Measurements from ENCODE around the gene PLXND1.

Gene PLXND1

DNA sequence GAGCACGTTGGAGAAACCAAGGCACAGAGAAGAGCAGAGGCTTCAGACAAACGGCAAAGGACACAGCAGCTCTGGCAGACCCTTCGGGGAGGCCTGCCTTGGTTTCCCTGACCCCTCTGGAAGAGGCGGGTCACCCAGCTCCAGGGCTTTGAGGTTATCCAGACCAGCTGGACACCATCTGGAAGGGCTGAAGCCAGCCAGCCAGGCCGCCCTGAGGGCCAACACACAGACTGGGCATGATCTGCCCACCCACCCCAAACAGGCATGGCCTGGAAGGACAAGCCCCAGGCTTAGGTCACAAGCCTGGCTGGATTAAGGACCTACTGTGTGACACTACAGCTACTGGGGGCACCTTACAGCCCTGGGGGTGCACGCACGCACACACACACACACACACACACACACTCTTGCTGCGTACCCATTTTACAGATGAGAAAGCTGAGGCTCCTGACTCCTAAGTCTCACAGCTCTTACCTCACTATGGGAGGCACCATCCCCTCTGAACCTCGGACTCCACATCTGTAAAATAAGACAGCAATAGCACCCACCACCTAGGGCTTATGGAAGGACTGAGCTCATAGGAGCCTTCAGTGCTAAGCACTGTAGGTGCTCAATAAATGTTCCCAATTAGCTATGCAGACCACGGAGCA lies 10.8 kb downstream of the PLXND1 start:
- in situ Hi-C loops (cut with HindIII; ENCODE audit: low pct_ligation_motif_present, low pct_unique_long_range_greater_than_20kb, low sequenced_read_pairs), result no loop called here
- no peak for DNase-seq

DNA sequence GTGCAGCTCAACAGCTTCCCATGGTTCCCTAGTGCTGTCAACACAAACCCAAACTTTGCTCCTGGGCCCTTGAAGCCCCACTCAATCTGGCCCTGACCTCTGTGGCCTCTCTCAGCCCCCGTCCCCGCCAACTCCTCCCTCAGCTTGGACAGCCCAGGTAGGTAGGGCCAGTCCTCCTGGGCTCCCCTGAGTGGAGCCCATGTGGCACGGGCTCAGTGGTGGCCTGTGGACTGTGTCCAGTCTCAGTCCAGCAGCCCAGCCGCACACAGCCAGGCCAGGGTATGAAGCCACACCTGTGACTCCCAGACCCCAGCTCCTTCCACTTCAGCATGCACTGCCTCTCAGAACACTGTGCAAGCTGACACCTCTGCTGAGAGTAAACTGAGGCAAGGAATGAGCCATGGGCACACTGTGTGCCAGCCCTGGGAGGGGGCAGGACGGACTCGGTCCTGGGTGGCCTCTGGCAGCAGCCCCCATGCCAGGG lies 11.5 kb downstream of the PLXND1 start:
- no peak for DNase-seq
- in situ Hi-C loops (cut with HindIII; ENCODE audit: low pct_ligation_motif_present, low pct_unique_long_range_greater_than_20kb, low sequenced_read_pairs), result no loop called here

DNA sequence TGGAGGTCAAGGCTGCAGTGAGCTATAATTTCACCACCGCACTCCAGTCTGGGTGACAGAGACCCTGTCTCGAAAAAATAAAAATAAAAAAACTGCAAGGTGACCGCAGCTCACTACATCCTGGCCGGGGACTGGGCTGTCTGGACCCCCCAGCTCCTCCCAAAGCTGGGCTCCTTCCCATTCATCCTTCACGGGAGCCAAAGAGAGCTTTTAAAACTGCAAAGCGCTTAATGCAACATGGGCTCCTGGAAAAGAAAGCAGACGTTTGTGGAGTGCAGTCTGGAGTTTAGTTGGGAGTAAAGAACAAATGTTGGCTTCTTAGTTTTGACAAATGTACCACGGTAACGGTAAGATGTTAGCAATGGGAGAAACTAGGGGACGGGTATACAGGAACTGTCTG lies 12.1 kb downstream of the PLXND1 start:
- in situ Hi-C loops (cut with HindIII; ENCODE audit: low pct_ligation_motif_present, low pct_unique_long_range_greater_than_20kb, low sequenced_read_pairs), result no loop called here

DNA sequence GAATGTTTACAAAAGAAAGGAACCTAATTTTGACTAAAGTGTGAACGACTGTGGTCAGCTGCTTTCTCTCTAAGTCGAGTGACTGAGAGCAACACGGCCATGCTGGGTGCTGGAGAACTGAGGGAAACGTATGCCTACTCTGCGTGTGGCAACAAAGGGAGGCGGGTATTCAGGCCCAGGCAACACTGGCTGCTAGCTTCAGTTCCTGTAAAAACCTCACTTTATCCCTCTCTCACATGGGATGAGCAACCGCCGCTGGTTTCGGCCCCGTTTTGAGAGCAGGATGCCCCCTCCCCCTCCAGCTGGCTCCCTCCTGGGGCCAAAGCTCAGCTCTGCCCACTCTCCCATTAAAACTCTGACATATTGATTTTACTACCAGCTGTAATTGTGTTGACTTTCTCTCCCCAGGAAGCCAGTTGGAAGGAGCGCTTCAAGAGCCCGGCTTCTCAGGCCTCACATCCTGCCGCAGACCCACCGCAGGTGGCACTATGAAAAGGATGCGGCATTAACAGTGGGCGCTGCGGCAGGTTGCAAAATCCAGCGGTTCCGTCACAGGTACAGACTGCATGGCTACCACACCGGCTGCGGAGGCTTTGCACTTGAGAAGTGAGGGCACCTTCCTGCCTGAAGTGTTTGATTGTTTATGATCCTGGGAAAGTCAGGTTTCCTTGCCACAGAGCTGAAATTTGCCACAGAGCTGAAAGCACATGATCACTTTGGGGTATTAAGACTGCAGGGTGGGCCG lies 12.7 kb downstream of the PLXND1 start:
- DNase-seq, result no peak
- in situ Hi-C loops (cut with HindIII; ENCODE audit: low pct_ligation_motif_present, low pct_unique_long_range_greater_than_20kb, low sequenced_read_pairs), result no loop called here

More for the DNA sequence above, 12.1 kb downstream of the PLXND1 start:
- no peak for DNase-seq

DNA sequence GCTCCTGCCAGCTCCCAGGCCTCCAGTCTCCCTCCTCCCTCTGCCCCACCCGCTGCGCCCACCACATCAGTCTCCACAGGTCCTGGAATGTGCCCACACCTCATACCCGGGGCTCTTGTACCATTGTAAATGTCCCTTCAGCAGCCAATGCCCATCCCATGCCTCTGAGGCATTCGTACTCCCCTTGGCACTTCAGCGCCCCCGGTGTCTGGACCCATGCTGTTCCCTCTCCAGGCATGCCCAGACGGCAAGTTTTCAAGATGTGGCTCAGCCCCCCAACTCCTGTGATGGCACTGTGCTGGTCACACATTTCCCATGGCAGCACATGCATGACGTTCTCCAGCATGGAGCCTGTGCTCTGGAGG lies 13.3 kb downstream of the PLXND1 start:
- in situ Hi-C loops (cut with HindIII; ENCODE audit: low pct_ligation_motif_present, low pct_unique_long_range_greater_than_20kb, low sequenced_read_pairs), result no loop called here
- no peak for DNase-seq

DNA sequence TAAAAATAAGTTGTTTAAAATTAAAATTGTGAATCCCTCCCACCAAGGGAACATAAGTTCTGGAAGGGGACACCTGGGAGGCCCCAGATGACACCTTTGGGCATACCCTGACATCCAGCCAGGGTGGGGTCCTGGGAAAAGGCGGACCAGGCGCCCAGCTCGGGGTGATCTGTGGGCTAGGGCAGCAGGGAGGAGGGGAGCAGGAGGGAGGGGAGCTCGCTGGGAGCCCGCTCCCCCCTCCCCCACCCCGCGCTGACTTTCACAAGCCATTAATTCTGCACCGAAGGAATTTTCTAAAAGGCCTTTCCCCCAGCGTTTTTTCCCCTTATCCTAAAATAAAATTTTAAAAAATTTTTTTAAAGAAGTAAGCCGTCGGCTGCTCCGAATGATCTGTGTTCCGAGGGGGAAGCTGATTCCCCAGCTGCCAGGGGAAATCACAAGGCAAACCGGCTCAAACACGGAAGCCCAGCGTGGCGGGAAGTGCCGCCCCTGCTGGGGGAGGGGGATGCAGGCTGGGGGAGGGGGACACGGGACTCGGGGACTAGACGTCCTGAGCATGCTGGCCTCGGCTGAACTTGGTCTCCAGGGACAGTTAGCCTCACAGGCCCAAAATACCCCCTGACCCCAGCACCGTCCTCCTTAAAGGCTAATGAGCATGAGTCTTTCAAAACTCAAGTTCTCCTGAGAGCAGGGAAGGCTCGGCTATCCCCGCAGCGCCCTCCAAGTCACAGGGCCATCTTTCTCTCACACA lies 13.9 kb downstream of the PLXND1 start:
- in situ Hi-C loops (cut with HindIII; ENCODE audit: low pct_ligation_motif_present, low pct_unique_long_range_greater_than_20kb, low sequenced_read_pairs), result no loop called here
- no peak for DNase-seq

DNA sequence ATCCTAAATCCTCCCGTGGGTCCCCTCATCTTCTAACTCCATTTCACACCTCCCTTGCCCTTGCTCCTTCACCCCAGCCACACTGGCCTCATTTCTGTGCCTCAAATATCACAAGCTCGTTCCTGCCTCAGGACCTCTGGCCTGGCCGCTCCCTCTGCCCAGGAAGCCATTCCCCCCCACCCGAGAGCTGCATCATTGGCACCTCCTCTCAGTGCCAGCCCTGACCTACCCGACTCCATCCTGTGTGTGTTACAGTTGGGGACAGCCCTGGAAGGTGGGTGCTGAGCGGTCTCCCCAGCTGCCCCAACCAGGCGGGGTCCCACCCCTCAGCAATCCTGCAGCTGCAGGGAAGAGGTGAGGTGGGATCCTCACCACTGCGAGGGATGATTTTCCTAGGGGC lies 14.5 kb downstream of the PLXND1 start:
- in situ Hi-C loops (cut with HindIII; ENCODE audit: low pct_ligation_motif_present, low pct_unique_long_range_greater_than_20kb, low sequenced_read_pairs), result no loop called here
- no peak for DNase-seq

DNA sequence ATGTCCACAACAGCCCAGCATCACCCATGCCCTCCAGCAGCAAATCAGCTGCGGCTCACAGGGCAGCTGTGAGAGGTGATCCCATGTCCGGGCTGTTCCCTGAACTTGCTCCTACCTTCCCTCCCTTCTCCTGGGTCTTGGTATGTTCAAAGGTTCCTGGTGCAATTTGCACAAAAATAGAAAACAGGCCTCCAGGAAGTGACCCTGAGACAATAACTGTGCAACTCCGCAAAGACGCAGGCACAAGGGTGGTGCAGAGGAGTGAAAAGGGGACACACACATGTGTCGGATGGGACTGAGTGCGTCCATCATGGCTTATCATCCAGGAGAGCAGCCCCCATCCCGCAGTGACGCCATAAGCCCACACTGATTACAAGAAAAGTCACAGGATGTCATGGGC lies 16.3 kb downstream of the PLXND1 start:
- DNase-seq, result no peak
- in situ Hi-C loops (cut with HindIII; ENCODE audit: low pct_ligation_motif_present, low pct_unique_long_range_greater_than_20kb, low sequenced_read_pairs), result no loop called here

DNA sequence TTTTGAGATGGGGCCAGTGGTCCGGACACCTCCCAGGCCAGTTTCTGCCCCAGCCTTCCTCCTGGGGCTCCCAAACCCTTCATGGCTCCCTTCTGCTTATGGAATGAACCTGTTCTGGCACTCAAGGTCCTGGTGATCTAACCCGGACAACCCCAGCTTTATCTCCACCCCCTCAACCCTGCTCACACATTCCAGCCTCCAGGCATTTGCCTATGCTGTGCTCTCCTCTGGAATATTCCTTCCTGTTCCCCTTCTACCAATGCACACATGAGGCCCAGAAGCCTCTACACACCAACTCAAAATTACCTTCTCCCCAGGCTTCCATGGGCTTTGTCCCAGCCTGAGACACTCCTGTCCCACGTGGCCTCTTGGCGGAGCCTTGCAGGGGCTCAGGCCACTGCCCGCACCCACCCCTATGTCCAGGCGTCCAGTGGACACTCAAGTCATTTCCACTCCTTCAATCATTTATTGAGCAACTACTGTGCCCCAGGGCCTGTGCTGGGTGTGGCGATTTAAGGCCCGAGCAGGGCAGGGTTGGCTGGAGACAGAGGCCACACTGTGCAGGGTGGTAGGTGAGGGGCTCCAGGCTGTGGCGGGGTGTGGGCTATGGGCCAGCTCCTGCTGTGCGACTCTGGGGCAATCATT lies 18.8 kb downstream of the PLXND1 start:
- in situ Hi-C loops (cut with HindIII; ENCODE audit: low pct_ligation_motif_present, low pct_unique_long_range_greater_than_20kb, low sequenced_read_pairs), result no loop called here
- DNase-seq, result no peak

DNA sequence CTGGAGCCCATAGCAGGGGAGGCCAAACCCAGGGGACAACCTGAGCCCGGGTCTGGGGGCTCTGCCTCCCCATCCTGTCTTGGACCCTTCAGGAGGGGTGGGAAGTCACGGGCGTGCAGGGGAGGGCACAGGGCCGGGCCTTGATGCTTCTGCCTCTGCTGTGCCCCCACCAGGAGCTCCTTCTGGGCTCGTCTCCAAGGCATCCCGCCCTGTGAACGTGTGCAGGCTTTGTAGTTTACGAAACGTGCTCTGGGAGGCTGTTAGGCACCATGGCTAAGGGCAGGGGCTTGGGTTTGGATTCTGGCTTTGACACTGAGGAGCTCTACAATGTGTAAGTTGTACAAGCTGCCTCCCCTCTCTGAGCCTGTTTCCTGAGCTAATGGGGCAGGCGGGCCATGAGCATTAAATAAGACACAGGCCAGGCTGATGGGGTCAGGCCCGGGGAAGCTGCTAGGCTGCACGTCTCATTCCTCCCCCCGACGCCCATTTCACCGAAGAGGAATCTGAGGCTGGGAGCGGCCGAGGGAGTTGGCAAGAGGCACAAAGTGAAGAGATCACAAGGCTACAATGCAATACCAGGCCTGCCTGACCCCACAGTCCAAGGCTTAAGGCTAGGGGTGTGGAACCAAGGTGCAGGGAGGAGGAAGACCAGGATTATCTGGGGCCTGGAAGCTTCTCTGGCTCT lies 19.6 kb downstream of the PLXND1 start:
- in situ Hi-C loops (cut with HindIII; ENCODE audit: low pct_ligation_motif_present, low pct_unique_long_range_greater_than_20kb, low sequenced_read_pairs), result no loop called here
- no peak for DNase-seq

DNA sequence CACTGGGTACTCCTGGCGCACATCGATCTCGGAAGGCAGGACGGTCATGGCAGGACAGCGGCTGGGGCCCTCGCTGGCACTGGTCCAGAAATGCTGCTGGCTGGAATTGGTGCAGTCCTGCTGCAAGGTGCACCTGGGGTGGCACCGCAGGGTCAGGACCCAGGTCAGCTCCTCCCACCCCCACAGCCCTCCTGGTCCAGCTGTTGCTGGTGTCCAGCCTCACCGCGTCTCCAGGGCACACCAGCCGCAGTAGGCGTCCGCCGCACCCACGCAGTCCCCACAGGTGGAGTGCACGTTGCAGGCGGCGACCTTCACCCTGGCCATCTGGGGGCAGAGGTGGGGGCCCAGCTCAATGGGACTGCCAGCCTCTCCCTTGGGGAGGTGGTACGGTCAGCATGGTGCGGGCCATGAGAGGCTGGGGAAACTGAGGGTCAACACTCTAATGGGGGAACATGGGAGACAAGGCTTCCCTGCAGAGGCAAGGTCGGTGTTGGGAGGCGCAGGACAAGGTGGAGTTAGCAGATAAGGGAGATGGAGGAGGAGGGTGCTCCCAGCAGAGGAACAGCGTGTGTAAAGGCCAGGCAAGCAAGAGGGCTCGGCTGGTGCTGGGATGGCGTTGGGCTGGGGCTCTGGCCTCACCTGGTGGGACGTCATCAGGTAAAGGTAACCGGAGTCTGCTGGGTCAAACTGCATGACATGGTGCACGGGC lies 20.4 kb downstream of the PLXND1 start:
- DNase-seq, result no peak
- in situ Hi-C loops (cut with HindIII; ENCODE audit: low pct_ligation_motif_present, low pct_unique_long_range_greater_than_20kb, low sequenced_read_pairs), result no loop called here

DNA sequence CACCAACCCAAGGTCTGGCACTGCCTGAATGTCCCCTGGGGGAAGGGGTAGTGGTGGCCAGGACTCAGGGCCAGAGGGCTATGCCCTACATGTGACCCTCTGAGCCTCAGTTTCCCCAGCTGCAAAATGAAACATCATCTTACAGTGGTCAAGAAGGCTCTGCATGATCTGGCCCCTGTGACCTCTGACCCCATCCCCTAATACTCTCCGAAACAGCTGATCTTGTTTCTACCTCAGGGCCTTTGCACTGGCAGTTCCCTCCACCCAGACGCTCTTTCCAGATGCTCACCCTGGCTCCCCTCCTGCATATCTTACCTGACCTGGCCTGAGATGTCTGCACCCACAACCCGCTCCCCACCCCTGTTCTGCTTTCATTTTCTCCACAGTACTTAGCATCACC lies 21.8 kb downstream of the PLXND1 start:
- in situ Hi-C loops (cut with HindIII; ENCODE audit: low pct_ligation_motif_present, low pct_unique_long_range_greater_than_20kb, low sequenced_read_pairs), result no loop called here
- no peak for DNase-seq

DNA sequence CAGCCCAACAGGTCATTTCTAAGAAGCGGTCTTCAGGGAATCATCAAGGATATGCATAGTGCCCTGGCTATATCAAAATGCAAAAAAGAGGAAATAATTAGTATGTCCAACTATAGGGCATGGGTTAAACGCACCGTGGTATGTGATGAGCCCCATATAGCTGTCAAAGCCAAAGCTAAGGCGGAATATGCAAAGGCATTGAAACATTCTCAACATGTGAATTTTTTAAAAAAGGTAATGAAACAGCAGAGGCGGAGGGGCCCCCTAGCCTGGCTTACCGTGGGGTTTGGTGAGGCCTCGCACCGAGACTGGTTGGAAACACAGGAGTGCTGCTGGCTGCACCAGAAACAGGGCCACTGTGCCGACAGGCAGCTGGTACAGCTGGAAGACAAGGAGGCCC lies 23.2 kb downstream of the PLXND1 start:
- no peak for DNase-seq
- in situ Hi-C loops (cut with HindIII; ENCODE audit: low pct_ligation_motif_present, low pct_unique_long_range_greater_than_20kb, low sequenced_read_pairs), result no loop called here

DNA sequence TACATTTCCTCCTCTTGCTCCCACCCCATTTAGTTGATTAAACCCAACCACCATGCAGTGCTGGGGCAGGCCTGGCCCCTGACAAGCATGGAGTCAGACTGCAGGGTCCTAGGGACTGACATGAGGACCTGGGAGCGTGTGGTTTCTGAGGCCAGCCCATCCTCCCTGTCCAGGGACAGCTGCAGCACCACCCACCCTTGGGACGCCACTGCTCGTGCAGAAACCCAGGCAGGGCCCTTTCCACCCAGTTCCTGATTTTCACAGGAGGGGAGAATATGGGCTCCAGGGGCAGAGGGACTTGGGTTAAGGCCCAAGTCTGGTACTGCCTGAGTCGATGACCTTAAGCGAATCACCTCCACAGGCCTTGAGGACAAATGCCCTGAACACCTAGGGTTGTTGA lies 23.7 kb downstream of the PLXND1 start:
- in situ Hi-C loops (cut with HindIII; ENCODE audit: low pct_ligation_motif_present, low pct_unique_long_range_greater_than_20kb, low sequenced_read_pairs), result no loop called here
- no peak for DNase-seq

DNA sequence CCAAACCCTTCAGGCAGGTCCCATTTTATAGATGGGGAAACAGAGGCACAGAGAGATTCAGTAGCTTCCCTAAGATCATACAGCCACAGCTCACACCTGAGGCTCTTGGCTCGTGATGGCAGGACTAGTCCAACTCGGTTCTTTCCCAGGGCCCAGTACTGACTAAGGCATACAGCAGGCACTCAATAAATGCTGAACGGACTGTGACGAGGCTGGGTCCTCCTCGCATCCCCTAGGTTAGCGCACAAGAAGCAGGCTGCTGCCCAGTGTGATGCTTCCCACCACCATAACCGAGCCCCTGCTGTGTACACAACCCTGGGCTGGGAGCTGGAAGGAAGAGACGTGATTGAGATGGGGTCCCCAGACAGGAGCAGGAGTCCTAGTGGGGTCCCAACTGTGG lies 24.9 kb downstream of the PLXND1 start:
- in situ Hi-C loops (cut with HindIII; ENCODE audit: low pct_ligation_motif_present, low pct_unique_long_range_greater_than_20kb, low sequenced_read_pairs), result no loop called here

DNA sequence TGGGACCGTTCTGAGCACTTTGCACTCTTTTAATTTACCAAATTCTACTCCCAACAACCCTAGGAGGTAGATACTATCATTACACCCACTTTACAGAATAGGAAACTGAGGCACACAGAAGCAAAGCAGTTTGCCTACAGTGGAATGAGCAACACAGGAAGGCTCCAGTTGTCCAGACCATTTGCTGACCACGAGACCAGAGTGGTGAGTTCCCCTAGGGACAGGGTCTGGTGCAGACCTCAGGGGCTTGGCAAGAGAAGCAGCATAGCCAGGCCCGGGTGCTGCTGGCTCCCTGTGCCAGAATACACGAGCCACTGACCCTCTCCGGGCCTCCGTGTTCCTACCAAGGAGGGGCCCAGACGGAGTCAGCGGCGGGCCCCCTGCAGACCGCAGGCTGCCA lies 26.5 kb downstream of the PLXND1 start:
- in situ Hi-C loops (cut with HindIII; ENCODE audit: low pct_ligation_motif_present, low pct_unique_long_range_greater_than_20kb, low sequenced_read_pairs), result no loop called here
- DNase-seq, result no peak

More for the DNA sequence above, 24.9 kb downstream of the PLXND1 start:
- no peak for DNase-seq

DNA sequence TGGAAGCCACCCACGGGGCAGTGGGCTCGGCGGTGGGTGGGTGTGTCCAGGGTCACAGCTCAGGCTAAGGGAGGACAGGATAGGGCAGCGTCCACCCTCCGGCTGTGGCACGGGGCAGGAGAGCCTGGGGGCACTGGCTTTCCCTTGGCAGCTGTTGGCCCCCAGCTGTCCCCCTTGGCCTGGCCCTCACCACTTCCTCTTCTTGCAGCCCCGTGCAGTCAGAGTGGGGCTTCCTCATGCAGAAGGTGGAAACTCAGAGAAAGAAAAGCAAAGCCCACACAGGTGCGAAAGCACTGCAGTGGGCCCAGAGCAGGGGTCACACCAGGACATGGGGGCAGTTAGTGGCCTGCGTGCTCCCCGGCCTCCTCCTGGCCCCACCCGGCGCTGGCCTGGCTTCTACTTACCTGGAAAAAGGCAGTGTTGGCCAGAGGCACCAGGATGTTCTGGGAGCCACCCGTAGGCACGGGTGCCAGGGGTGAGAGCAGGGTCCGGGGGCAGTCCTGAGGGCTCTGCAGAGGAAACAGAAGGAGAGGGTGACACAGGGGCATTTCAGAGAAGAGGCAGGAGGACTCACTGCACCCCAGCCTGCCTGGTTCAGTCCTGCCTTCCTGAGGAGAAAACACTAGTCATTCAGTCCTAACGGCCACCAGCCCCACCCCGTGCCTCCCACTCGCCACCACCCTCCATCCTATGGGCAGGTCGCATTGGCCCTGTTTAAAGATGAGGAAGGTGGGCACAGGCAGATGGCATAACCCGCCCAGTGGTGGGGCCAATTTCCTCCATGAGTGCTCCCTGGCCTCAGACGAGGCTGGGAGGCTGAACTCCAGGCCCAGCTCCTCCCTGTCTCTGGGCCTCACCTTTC lies 28.3 kb downstream of the PLXND1 start:
- no peak for DNase-seq

More for the DNA sequence above, 28.3 kb downstream of the PLXND1 start:
- in situ Hi-C loops (cut with HindIII; ENCODE audit: low pct_ligation_motif_present, low pct_unique_long_range_greater_than_20kb, low sequenced_read_pairs), result no loop called here

All from ACHN (cell line).